Amniotic stem cell (primary cell): ENCODE results near the gene MUC3A.

Source experiments
- DNase-seq: peaks from one replicate; lab custom pipeline; 2025; lab: John Stamatoyannopoulos, UW

MUC3A gene

GRCh38 chr7:100946111-100946510 is 3.2 kb upstream of the MUC3A start:
- no peak for DNase-seq

GRCh38 chr7:100946766-100947365 is 2.5 kb upstream of the MUC3A start:
- DNase-seq: no peak

GRCh38 chr7:100947792-100948191 is 1.5 kb upstream of the MUC3A start:
- DNase-seq: no peak

GRCh38 chr7:100949933-100950443 is 654 bp downstream of the MUC3A start:
- no peak for DNase-seq

- no peak for DNase-seq
Observed at GRCh38 chr7:100951172-100951571, 1.8 kb downstream of the MUC3A start.

- no peak for DNase-seq
Observed at GRCh38 chr7:100951888-100952560, 2.7 kb downstream of the MUC3A start.

- DNase-seq: no peak
Observed at GRCh38 chr7:100952641-100953040, 3.3 kb downstream of the MUC3A start.

- no peak for DNase-seq
Observed at GRCh38 chr7:100957832-100958421, 8.6 kb downstream of the MUC3A start.

GRCh38 chr7:100959894-100960293 is 10.6 kb downstream of the MUC3A start:
- DNase-seq: no peak

- DNase-seq: no peak
Observed at GRCh38 chr7:100962537-100962936, 13.2 kb downstream of the MUC3A start.

- no peak for DNase-seq
Observed at GRCh38 chr7:100963386-100963785, 14.1 kb downstream of the MUC3A start.

GRCh38 chr7:100963874-100964273 is 14.5 kb downstream of the MUC3A start:
- no peak for DNase-seq

- DNase-seq: no peak
Observed at GRCh38 chr7:100964630-100965029, 15.3 kb downstream of the MUC3A start.

- DNase-seq: no peak
Observed at GRCh38 chr7:100965045-100965722, 15.8 kb downstream of the MUC3A start.

GRCh38 chr7:100965723-100966541 is 16.6 kb downstream of the MUC3A start:
- no peak for DNase-seq

GRCh38 chr7:100966542-100967291 is 17.4 kb downstream of the MUC3A start:
- DNase-seq: no peak

- DNase-seq: no peak
Observed at GRCh38 chr7:100967292-100967863, 18.0 kb downstream of the MUC3A start.

- DNase-seq: no peak
Observed at GRCh38 chr7:100968031-100968430, 18.7 kb downstream of the MUC3A start.

GRCh38 chr7:100968650-100969049 is 19.3 kb downstream of the MUC3A start:
- DNase-seq: no peak

- no peak for DNase-seq
Observed at GRCh38 chr7:100969066-100969615, 19.8 kb downstream of the MUC3A start, which contains the start of gene MUC12. Gene MUC12 (plus strand): TSS chr7:100969565. CDS start chr7:100969623, 58 bp downstream.
